ENCODE data around the gene HSD17B12. TPM values are rescaled to one million over a fixed set of nuclear protein-coding genes. Genes with fewer than 3 reads are reported as not detected.
A peak's percentile ranks its signal among the peaks of the same experiment; 100 is the strongest.

The HSD17B12 gene
- total RNA-seq, 2 donors from 2014 or later: 39.7 to 42.8 TPM

DNA sequence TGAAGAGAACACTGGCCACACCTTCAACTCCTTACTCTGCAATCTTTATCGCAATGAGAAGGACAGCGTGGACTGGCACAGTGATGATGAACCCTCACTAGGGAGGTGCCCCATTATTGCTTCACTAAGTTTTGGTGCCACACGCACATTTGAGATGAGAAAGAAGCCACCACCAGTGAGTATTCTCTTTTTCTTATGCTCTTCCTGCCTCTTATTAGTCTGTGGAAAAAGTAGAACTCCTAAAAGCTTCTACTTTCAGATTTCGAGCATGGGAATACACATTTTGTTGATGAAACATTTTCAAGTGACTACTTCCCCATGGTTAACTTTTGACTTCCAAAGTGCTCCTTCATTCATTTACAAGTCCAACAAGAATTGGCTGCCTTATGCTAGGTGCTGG, 221.0 kb downstream of the HSD17B12 start:
- H3K36me3 ChIP-seq (replicated peaks in 1 of 2; ENCODE audit: insufficient read depth in 1 of 2, low read depth in 2 of 2): peaks cover 0 to 25% of the 10 kb centered on the region in 2 donors

GRCh38 chr11:43903078-43903477, 222.5 kb downstream of the HSD17B12 start:
- ATAC-seq (no peak), DNase-seq (no peak)
- Histone ChIP-seq H3K27me3 (no peaks in the 10 kb centered on the region), H3K9me3 (no peaks in the 10 kb centered on the region), H3K27ac (no peak overlapping the region), H3K36me3 (replicated peaks in 1 of 2; ENCODE audit: insufficient read depth in 1 of 2, low read depth in 2 of 2) (peaks cover 0 to 15% of the 10 kb centered on the region in 2 donors), H3K4me3 (no peak overlapping the region), H3K4me1 (no peaks in the 10 kb centered on the region)
- intact Hi-C loops (cut with DNase I): no loop called here
- 53 to 54% methylated on average over 2 of the region's 2 CpGs for WGBS, 2 donors
- TF ChIP-seq CTCF (IDR thresholded peaks at IDR 0.05): no peak
- TF ChIP-seq POLR2A (IDR thresholded peaks at IDR 0.05): no peak

More for the DNA sequence above, 221.0 kb downstream of the HSD17B12 start:
- no peaks in the 10 kb centered on the region for H3K27me3 ChIP-seq
- no peak overlapping the region for H3K27ac ChIP-seq
- intact Hi-C loops (cut with DNase I): no loop called here
- H3K4me1 ChIP-seq: no peaks in the 10 kb centered on the region
- H3K4me3 ChIP-seq: no peak overlapping the region
- no peak for ATAC-seq
- 90 to 95% methylated on average over 4 of the region's 4 CpGs for WGBS, 2 donors
- TF ChIP-seq POLR2A (IDR thresholded peaks at IDR 0.05): no peak
- TF ChIP-seq CTCF (IDR thresholded peaks at IDR 0.05): no peak
- no peak for DNase-seq
- no peaks in the 10 kb centered on the region for H3K9me3 ChIP-seq

DNA sequence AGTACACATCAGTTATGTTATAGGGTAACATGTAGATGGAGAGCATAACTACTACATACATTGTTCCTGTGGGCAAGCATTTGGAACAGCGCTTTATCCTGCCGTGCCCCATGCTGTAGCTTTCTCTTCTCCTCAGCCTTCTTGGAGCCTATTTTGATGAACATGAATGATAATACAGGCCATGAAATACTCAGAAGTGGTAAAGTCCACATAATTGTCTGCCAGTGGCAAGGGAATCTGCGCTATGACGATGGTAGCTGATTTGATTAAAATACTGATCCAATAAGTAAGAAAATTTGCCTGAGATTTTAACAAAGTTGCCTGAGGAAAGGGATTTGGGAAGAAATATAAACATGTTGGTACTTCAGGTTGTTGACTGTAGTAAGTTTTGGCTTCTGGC, 223.4 kb downstream of the HSD17B12 start:
- DNase-seq (no peak), ATAC-seq (no peak)
- intact Hi-C loops (cut with DNase I): no loop called here
- Histone ChIP-seq H3K36me3 (replicated peaks in 1 of 2; ENCODE audit: insufficient read depth in 1 of 2, low read depth in 2 of 2) (peaks cover 0 to 10% of the 10 kb centered on the region in 2 donors), H3K27me3 (no peaks in the 10 kb centered on the region), H3K27ac (no peak overlapping the region), H3K9me3 (no peaks in the 10 kb centered on the region), H3K4me3 (no peak overlapping the region), H3K4me1 (no peaks in the 10 kb centered on the region)
- TF ChIP-seq CTCF (IDR thresholded peaks at IDR 0.05): no peak
- no peak for TF ChIP-seq POLR2A (IDR thresholded peaks at IDR 0.05)
- WGBS, 2 donors: 93 to 97% methylated on average over 4 of the region's 4 CpGs

GRCh38 chr11:43904742-43905535, 224.4 kb downstream of the HSD17B12 start:
- H3K4me3 ChIP-seq: no peak overlapping the region
- H3K9me3 ChIP-seq: no peaks in the 10 kb centered on the region
- ATAC-seq: no peak
- 82 to 83% methylated on average over 10 of the region's 10 CpGs for WGBS, 2 donors
- H3K4me1 ChIP-seq: no peaks in the 10 kb centered on the region
- TF ChIP-seq POLR2A (IDR thresholded peaks at IDR 0.05) (no peak), CTCF (IDR thresholded peaks at IDR 0.05) (no peak)
- no peak overlapping the region for H3K27ac ChIP-seq
- no peak for DNase-seq
- H3K36me3 ChIP-seq (replicated peaks in 1 of 2; ENCODE audit: insufficient read depth in 1 of 2, low read depth in 2 of 2): peaks cover 0 to 4% of the 10 kb centered on the region in 2 donors
- no peaks in the 10 kb centered on the region for H3K27me3 ChIP-seq
- intact Hi-C loops (cut with DNase I): no loop called here

GRCh38 chr11:43905813-43906241, 225.3 kb downstream of the HSD17B12 start:
- Histone ChIP-seq H3K27ac (no peak overlapping the region), H3K27me3 (no peaks in the 10 kb centered on the region), H3K9me3 (no peaks in the 10 kb centered on the region), H3K4me3 (no peak overlapping the region), H3K36me3 (replicated peaks in 1 of 2; ENCODE audit: insufficient read depth in 1 of 2, low read depth in 2 of 2) (peaks cover 0 to 4% of the 10 kb centered on the region in 2 donors), H3K4me1 (no peaks in the 10 kb centered on the region)
- 91 to 92% methylated on average over 2 of the region's 2 CpGs for WGBS, 2 donors
- ATAC-seq (no peak), DNase-seq (peak in 2 of 4 donors; percentile 16 to 25)
- intact Hi-C loops (cut with DNase I): no loop called here
- TF ChIP-seq CTCF (IDR thresholded peaks at IDR 0.05) (no peak), POLR2A (IDR thresholded peaks at IDR 0.05) (no peak)
